A549 treated with AZD9567 at 1 μM for 4 hours (cell line): Measurements from ENCODE around the gene CCDC9B. TPM values are rescaled to one million over a fixed set of nuclear protein-coding genes. Genes with fewer than 3 reads are reported as not detected.

ENCODE experiments used
- total RNA-seq: library from RNA; stranded (reverse); fragments of 200-300 nt; extraction: Qiagen RNA extraction; gene quantifications from 5 replicates; pipeline ENCODE4 v1.2.3, GENCODE V29; 2022; ENCODE audit not compliant: insufficient read depth

CCDC9B gene
- 15.6 to 19.3 TPM (median 15.8 TPM) in 5 replicates for total RNA-seq

DNA sequence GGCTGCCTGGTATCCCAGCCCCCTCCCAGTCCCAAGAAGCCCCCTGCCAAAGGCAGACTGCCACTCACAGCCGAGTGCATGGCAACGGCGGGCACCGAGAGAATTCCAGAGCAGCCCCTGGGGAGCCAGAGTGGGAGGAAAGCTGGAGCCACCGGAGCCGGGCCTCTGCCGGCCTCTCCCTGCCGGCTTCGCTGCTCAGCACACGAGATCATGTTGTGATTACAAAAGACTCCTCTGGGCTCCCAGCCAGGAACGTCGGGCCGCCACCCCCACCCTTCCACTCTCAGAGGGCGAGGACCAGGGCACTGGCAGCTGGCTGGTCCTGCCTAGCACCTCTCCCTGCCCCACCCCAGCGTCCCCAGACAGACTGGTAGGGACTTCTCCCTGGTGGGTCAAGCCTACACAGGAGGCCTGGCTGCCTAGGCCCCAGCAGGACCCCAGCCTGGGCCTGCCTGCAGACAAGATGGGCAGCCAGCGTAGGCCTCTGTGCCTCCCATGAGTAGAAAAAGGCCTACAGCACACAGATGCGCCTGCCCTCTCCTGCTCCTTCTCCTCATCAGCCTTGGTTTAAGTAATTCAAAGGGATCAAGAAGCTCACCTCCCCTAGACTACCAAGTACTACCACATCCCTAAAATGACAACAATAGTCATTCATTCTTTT lies at the start of gene CCDC9B:
Gene CCDC9B (minus strand): TSS at position 200 of the 661 bp plus-strand sequence. CDS start 120 bp downstream, at position 80.

GRCh38 chr15:40382580-40383456 lies 42.1 kb upstream of the CCDC9B start, which contains the start of gene KNSTRN:
KNSTRN (plus strand) TSS chr15:40382721; CDS start chr15:40382836, 115 bp downstream.

DNA sequence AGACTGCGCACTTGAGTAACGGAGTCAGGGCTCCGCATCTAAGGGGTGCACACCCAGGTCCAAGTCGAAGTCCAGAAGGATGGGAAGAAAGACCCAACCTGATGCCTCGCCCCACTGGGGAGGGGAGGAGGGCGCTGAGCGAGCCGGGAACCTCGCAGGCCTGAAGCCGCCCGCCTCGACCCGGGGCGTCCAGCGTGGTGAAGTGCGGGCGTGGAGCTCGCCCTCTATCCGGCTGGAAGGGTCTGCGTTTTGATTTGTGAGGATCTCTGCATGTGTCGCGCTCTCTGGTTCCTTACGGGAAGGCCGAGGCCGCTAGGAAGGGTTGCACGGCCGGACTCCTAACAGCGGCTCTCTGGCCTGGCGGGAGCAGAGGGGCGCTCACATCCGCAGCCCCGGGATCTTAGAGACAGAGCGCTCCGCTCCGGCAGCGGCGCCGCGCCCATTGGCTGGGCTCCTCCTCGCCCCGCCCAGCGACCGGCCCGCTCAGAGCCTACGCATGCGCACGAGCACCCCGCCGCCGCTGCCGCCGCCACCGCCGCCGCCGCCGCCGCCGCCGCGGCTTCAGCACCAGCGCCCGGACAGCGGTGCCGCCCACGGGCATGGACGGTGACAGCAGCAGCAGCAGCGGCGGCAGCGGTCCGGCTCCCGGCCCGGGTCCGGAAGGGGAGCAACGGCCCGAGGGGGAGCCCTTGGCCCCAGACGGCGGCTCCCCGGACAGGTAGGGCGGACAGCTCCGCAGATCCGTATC lies 17.2 kb upstream of the CCDC9B start, which contains the start of gene DISP2:
Gene DISP2 (plus strand): TSS at position 497 of the 748 bp plus-strand sequence. CDS start 103 bp downstream, at position 600.

DNA sequence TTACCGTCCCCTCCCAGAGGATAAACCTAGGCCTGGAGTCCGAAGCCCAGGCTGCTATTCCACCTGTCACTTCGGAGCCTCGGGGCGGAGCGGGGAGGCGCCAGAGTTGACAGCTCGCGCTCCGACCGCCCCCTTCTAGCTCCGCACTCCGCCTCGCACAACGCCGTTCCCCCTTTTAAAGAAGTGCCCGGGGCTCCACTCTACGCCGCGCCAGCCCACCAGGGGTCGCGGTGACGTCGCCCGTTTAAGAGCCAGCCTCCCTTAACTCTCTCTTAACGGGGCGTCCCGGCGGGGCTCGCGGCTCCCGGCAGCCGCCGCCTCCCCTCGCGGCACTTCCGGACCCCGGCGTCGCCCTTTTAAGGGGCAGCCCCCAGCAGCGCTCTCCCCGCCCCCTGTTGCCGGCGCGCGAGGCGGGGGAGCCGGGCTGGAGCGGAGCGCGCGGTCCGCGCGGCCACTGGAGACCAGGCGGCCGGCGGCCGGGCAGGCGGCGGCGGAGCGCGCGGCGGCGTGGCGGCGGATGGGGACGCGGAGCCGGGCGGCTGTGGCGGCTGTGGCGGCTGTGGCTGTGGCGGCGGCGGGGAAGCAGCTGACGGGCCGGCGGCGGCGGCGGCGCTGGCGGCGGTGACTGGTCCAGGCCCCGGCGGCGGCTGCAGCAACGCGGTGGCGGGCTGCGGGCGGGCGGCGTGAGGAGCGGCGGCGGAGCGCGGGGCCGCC lies 17.3 kb downstream of the CCDC9B start, which contains the start of gene INAFM2:
Gene INAFM2 (plus strand): TSS at position 454 of the 714 bp plus-strand sequence. CDS start 364 bp downstream, outside the sequence.

GRCh38 chr15:40307421-40308211 lies 33.1 kb downstream of the CCDC9B start, which contains the start of gene PLCB2:
PLCB2 (minus strand) TSS chr15:40307935; CDS start chr15:40307672, 263 bp downstream.

GRCh38 chr15:40282869-40283614 lies 57.7 kb downstream of the CCDC9B start, which contains the start of gene ANKRD63:
ANKRD63 (minus strand) TSS chr15:40283064; CDS start chr15:40282586, 478 bp downstream.

Other genes with a start within 250 kb of the CCDC9B start
- gene BMF, start 232.1 kb downstream of the CCDC9B start, total RNA-seq, result 0.42 to 1.4 TPM (median 1.2 TPM) in 5 replicates
- 24.6 to 27.6 TPM (median 25.8 TPM) in 5 replicates for gene BUB1B, start 179.9 kb downstream of the CCDC9B start, total RNA-seq
- 0.16 to 0.31 TPM (median 0.24 TPM) in 4 of 5 replicates, not detected in the other for gene PAK6, start 101.9 kb downstream of the CCDC9B start, total RNA-seq
- gene ANKRD63, start 57.9 kb downstream of the CCDC9B start, total RNA-seq, result 0.14 to 0.35 TPM (median 0.34 TPM) in 4 of 5 replicates, not detected in the other
- 0.52 to 1.2 TPM (median 0.73 TPM) in 4 of 5 replicates, not detected in the other for gene PLCB2, start 33.0 kb downstream of the CCDC9B start, total RNA-seq
- gene INAFM2, start 17.2 kb downstream of the CCDC9B start, total RNA-seq, result 6.9 to 7.8 TPM (median 7.2 TPM) in 5 replicates
- gene PHGR1, start 10.1 kb upstream of the CCDC9B start, total RNA-seq, result not detected in 5 replicates
- gene DISP2, start 17.3 kb upstream of the CCDC9B start, total RNA-seq, result 0.71 to 2.2 TPM (median 1.3 TPM) in 4 of 5 replicates, not detected in the other
- gene KNSTRN, start 41.8 kb upstream of the CCDC9B start, total RNA-seq, result 39.4 to 49.4 TPM (median 45.5 TPM) in 5 replicates
- 13.2 to 25.9 TPM (median 15.2 TPM) in 5 replicates for gene IVD, start 64.9 kb upstream of the CCDC9B start, total RNA-seq
- 9.1 to 11.9 TPM (median 11.7 TPM) in 5 replicates for gene BAHD1, start 100.0 kb upstream of the CCDC9B start, total RNA-seq
- 9.6 to 17.9 TPM (median 16.4 TPM) in 5 replicates for gene CHST14, start 130.0 kb upstream of the CCDC9B start, total RNA-seq
- gene CCDC32, start 224.1 kb upstream of the CCDC9B start, total RNA-seq, result 14.6 to 17.3 TPM (median 15.5 TPM) in 5 replicates
- gene RPUSD2, start 228.4 kb upstream of the CCDC9B start, total RNA-seq, result 8.6 to 17.1 TPM (median 16.1 TPM) in 5 replicates